Measurements from ENCODE around the gene ADSL.

GRCh38 chr22:40364431-40364830 is 18.1 kb downstream of the ADSL start:
- TF ChIP-seq CTCF (conservative IDR thresholded peaks at IDR 0.05; ENCODE audit: low read depth, low read length) (no peak), USF2 (IDR thresholded peaks at IDR 0.05; ENCODE audit: low read depth, low read length) (no peak), POLR2A (IDR thresholded peaks at IDR 0.05; ENCODE audit: low read depth, low read length) (no peak), RFX5 (IDR thresholded peaks at IDR 0.05; ENCODE audit: low read depth, low read length) (no peak), ELK1 (IDR thresholded peaks at IDR 0.05; ENCODE audit: borderline replicate concordance, low read depth, low read length) (no peak), SMC3 (IDR thresholded peaks at IDR 0.05; ENCODE audit: low read depth, low read length) (no peak), MXI1 (IDR thresholded peaks at IDR 0.05; ENCODE audit: borderline replicate concordance, low read depth, low read length) (no peak), RAD21 (IDR thresholded peaks at IDR 0.05; ENCODE audit: low read length) (no peak), BHLHE40 (IDR thresholded peaks at IDR 0.05; ENCODE audit: low read depth, low read length) (no peak)
